GM13977 (cell line): ENCODE measurements around the gene CFAP46.

Experiments used
- DNase-seq: peaks from one replicate; pipeline ENCODE4 v3.0.0; 2012; ENCODE audit warnings: low spot score
- in situ Hi-C: fragments of 300-500 bp; cut with MboI; formaldehyde crosslinking; loops from one replicate; pipeline ENCODE4 v1.12.0; 2022; ENCODE audit warnings: low sequenced_read_pairs, low pct_unique_long_range_greater_than_20kb, mixed read lengths, inconsistent platforms; ENCODE audit not compliant: unreplicated experiment
- TF ChIP-seq, protein P1 (sequence below): IDR thresholded peaks from 2 replicates; pipeline ENCODE4 v1.5.1; 2012; ENCODE audit warnings: mild to moderate bottlenecking, control low read depth; ENCODE audit not compliant: insufficient read depth; ENCODE audit errors: extremely low read depth, missing control alignments

Gene CFAP46

DNA sequence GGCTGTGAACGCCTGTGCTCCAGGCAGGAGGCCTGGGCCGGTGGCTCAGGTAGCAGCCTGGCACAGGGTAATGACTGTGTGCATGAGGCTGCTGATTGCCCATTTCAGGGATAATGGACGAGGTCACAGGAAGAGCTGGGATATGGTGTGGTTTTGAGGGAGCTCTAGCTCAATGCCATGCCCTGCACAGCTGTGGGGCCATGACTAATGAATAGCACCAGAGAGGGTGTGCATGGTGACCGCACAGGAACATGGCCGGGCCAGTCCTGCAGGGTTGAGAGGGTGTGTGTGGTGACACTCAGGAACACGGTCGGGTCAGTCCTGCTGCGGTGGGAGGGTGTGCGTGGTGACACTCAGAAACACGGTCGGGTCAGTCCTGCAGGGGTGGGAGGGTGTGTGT lies 178.3 kb downstream of the CFAP46 start:
- no peak for DNase-seq
- TF ChIP-seq, protein P1, sequence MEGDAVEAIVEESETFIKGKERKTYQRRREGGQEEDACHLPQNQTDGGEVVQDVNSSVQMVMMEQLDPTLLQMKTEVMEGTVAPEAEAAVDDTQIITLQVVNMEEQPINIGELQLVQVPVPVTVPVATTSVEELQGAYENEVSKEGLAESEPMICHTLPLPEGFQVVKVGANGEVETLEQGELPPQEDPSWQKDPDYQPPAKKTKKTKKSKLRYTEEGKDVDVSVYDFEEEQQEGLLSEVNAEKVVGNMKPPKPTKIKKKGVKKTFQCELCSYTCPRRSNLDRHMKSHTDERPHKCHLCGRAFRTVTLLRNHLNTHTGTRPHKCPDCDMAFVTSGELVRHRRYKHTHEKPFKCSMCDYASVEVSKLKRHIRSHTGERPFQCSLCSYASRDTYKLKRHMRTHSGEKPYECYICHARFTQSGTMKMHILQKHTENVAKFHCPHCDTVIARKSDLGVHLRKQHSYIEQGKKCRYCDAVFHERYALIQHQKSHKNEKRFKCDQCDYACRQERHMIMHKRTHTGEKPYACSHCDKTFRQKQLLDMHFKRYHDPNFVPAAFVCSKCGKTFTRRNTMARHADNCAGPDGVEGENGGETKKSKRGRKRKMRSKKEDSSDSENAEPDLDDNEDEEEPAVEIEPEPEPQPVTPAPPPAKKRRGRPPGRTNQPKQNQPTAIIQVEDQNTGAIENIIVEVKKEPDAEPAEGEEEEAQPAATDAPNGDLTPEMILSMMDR = no peak
- in situ Hi-C loops = no loop called here

DNA sequence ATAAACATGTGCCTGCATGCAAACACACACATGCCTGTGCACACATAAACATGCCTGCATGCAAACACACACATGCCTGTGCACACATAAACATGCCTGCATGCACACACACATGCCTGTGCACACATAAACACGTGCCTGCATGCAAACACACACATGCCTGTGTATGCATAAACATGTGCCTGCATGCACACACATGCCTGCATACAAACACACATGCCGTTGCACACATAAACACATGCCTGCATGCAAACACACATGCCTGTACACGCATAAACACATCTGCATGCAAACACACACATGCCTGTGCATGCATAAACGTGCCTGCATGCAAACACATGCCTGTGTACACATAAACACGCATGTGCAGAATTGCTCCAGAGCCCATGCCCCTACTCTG lies 178.8 kb downstream of the CFAP46 start:
- in situ Hi-C loops = no loop called here
- TF ChIP-seq, protein P1 = no peak
- DNase-seq = no peak

DNA sequence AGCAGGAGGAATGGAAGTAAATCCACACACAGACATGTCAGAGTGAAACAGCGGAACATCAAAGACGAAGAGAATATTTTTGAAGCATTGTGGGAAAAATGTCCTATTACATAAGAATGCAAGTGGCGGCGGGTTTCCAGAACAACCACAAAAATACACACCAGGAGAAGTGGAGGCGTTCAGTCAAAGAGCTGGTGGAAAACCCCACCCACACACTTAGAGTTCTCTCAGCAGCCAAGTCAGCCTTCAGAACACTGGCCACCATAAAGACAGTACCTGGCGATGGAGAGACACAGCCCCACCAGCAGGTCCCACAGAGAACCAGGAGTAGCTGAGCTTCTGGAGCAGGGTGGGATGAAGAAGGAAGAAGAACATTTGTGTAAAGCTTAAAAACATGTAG lies 180.1 kb downstream of the CFAP46 start:
- TF ChIP-seq, protein P1 = no peak
- no peak for DNase-seq
- in situ Hi-C loops = no loop called here

DNA sequence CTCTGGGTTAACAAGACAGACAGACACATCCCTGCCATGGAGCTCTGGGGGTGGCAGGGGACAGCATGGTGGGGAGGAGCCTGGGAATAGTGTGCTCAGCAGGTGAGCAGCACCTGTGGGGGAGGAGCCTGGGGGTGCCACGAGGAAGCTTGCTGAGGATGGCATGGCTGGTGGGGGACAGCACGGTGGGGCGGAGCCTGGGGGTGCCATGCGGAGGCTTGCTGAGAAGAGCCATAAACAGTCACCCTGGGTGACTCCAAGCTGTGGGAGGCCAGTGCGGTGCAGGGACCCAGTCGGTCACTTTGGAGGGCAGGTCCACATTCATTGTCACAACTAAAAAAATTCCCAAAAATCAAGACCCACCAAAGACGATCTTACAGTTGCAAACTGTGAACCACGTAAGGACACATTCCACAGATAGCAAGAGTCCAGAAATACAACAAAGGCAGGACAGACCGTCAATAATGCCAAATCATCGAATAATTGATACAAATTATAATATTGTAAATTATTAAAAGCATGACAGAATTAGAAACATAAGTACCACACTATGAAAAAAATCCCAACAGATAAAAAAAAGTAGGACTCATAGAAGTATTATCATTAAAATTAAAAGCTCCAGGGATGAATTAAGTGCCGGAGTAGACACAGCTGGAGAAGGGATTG lies 180.8 kb downstream of the CFAP46 start:
- DNase-seq = no peak
- in situ Hi-C loops = no loop called here
- TF ChIP-seq, protein P1 = no peak

DNA sequence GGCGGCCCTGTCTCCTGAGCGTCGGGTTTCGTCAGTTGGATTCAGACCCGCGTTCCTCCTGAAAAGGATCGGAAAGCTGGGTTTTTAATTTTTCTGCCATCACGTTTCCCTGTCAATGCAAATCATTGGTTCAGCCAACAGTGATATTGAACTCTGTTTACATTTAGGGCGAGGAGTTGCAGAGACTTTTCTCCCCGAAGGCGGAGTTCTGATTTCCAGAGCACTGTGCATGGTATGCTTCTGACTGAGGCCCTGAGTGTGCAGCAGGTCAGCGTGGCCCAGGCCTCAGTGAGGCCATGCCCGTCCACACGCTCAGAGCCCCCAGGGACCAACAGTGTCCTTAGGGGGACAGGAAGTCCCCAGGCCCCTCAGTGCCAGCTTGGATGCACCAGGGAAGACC lies 183.5 kb downstream of the CFAP46 start:
- in situ Hi-C loops = no loop called here
- no peak for DNase-seq
- TF ChIP-seq, protein P1 = no peak
